GDM1 (cell line): ENCODE measurements around the gene PSG1.
"Not testable (repeated sequence)": the region's sequence is repeated elsewhere in the genome, so short reads cannot be mapped to it uniquely, and the experiment has no call there.

ENCODE experiments used
- DNase-seq: peaks from one replicate; lab custom pipeline; 2025; lab: John Stamatoyannopoulos, UW

The PSG1 gene

DNA sequence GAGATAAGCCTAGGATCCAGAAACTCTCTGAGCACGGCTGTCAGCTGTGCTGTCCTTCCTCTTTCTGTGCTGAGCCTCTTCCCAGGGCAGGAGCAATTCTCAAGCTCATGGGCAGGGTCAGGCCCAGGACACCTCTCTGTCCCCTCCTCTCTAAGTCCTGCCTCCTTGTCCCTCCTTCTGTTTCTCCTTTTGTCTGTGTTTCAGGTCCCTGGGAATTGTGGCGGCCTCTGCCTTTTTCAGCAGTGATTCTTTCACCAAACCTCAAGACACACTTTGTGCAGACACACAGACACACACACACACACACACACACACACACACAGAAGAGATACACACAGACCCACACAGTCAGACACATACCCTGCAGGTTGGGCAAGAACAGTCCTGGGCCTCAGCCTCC, at the start of gene PSG1:
TSS of gene PSG1 (minus strand) at position 101 of the 400 bp plus-strand sequence. CDS start 132 bp downstream, outside the sequence.
- no peak for DNase-seq

DNA sequence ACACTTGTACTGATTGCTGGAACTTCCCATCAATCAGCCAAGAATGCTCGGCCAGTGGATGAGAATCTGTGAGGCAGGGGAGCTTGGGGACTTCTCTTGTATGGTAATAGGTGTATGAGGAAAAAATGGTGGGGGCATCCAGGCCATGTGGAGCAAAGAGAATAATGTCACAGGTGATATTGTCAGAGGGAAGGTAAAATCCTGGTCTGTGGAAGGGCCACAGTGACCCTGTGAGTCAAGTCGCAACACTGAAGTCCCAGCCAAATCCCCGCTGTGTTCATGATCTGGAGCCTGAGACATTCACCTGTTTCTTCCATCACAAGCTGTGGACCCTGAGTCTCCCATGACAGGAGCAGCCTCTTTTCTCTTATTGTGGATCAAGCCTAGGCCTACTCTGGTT, 49.4 kb upstream of the PSG1 start:
- DNase-seq: no peak

DNA sequence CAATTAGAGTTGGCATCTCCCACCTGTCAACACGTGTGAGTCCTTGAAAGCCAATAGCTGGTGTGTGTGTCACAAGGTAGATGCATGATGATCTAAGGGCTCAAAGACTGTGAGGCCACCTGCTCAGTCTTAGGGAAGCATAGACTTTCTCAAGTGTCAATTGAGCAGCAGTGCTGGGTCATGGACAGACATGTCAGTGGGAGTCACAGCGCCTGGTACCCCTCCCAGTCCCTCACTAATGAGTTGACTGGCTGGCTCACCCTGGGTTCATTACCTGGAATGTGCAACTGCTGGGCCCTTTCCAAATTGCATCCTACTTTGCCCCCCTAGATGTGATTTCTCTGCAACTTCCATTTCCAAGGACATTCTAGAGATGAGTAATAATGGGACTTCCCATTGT, 47.3 kb upstream of the PSG1 start:
- no peak for DNase-seq

DNA sequence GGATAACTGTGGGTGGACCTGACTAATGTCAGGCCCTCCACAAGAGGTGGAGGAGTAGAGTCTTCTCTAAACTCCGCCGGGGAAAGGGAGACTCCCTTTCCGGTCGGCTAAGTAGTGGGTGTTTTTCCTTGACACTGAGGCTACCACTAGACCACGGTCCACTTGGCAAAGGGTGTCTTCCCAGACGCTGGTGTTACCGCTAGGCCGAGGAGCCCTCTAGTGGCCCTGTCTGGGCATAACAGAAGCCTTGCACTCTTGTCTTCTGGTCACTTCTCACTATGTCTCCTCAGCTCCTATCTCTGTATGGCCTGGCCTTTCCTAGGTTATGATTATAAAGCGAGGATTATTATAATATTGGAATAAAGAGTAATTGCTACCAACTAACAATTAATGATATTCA, 43.6 kb upstream of the PSG1 start:
- not testable (repeated sequence) for DNase-seq

DNA sequence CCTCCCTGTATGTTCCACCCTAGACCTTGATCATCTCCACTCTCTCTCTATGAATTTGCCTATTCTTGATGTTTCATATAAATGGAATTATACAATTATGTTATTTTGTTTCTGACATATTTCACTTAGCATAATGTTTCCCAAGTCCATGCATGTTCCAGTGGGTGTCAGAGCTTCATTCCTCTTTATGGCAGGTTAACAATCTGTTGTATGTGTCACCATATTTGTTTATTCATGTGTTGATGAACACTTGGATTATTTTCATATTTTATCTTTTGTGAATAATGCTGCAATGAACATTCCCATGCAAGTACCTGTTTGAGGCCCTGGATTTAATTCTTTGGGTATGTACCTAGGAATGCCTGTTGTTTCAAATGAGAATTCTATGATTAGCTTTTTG, 41.5 kb upstream of the PSG1 start:
- DNase-seq: not testable (repeated sequence)

DNA sequence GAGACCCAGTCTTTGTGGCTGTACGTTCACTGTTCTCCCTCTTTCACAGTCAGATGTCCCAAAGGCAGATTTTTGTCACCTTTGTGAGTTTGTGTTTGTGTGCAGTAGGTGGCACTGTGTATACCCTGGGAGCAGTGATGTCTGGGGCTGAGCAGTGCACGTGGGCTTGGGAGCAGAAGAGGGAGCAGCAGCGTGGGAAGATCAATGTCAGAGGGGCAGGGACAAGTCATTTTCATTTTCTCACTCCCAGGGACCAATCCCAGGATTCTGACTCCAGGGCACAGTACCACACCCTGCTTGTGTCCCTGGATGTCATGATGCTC, 40.2 kb upstream of the PSG1 start:
- DNase-seq: no peak

DNA sequence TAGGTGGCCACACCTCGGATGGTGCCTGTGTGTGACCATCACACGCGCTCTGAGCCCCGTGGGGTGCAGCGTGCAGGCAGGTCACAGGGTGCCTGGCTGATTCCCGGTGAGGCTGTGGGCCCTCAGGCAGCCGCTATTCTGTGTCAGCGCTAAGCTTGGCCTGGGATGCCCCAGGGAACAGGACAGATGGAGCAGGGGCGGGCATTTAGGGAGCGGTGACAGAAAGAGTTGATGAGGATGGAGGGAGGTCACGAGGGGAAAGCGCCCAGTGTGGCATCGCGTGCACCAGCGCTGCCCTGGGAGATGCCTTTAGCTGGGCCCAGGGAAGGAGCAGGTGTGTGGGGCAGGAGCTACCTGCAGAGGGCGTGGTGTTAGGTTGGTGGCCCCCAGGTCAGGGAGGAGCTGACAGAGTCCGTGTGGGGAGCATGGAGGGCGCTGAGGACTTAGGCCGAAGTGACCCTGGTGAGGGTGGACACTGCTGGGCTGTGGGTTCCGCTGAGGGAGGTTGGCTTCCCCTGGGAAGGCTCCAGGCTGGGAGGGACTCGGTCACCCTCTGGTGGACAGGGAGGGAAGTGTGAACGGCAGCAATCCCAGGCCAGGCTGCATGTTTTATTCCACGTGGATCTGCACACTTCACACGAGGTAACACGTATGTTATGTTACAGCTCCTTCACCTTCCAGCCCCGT, 39.7 kb upstream of the PSG1 start:
- DNase-seq: not testable (repeated sequence)

DNA sequence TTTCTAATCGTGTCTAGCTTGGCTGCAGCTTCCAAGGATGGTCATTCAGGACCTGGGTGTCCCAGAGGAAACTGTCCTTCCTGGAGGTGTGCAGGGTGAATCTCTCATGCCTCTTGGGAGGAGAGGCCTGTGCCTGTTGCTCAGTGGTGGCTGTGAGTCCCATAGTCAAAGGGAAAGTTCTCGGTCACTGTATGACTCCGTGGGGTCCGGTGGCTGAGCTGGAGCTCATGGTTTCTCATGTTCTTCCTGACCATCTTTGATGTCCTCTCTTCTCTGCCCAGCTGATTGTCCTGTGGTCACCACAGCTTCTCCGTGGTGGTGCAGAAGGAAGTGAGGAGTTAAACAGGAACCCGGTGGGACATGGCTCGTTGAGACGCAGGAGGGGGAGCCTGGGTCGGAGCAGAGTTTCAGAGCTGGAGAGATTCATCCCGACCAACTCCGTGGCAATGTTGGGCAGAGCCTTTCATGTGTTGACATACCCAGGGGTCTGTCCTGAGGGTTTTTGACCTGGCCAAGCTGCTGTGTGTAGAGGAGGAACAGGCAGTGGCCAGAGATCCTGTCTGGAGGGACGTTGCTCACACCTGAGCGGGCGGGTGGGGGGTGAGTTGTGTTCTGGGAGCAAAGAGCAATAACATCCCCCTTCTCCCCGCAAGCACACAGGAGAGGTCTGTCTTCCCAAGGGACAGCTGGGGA, 39.0 kb upstream of the PSG1 start:
- not testable (repeated sequence) for DNase-seq

DNA sequence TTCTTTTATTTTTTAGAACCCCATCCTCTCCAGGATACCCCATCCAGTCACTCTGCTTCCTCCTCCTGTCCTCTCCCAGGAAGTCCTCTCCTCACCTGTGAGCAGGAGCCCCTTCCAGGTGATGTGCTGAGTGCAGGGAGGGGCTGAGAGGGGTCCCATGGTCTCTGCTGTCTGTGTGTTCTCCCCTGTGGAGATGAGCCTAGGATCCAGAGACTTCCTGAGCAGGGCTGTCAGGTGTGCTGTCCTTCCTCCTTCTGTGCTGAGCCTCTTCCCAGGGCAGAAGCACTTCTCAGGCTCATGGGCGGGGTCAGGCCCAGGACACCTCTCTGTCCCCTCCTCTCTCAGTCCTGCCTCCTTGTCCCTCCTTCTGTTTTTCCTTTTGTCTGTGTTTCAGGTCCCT, 38.1 kb upstream of the PSG1 start, which contains the start of gene PSG6:
TSS of gene PSG6 (minus strand) at position 261 of the 400 bp plus-strand sequence. CDS start at position 159, 102 bp downstream.
- DNase-seq: not testable (repeated sequence)

DNA sequence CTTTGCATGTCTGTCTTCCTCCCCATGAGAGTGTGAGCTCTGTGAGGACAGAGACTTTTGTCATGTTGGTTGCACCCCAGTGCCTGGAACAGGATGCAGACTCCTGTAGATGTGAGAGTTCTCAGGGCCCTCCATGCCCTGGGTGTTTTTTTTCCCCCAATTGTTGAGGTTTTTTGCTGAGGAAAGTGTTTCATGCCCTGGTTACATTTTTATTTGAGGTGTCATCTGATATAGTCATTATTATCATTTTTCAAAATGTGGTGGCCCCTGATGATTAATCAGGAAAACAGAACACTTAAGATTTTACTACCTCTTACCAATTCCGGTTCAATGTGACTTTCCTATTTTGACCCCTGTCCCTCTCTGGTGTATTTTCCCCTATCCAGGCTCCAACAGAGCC, 37.4 kb upstream of the PSG1 start:
- not testable (repeated sequence) for DNase-seq

DNA sequence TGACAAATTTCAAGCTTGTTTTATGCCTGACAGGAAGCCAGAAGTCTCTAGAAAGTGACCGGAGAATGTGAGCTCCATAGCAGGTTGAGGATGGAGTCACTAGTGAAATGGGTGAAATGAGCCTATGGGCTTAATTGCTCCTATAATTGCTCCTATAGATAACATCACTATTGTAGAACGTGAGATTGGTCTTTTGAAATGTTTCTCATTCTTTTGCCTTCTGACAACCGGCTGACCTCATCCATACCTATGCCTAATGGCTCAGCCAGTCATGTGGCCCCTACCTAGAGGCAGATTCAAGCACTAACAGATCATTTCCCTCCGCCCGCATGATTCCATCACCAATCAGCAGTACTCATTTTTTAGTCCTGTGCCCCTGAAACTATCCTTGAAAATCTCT, 34.0 kb upstream of the PSG1 start:
- DNase-seq: not testable (repeated sequence)

DNA sequence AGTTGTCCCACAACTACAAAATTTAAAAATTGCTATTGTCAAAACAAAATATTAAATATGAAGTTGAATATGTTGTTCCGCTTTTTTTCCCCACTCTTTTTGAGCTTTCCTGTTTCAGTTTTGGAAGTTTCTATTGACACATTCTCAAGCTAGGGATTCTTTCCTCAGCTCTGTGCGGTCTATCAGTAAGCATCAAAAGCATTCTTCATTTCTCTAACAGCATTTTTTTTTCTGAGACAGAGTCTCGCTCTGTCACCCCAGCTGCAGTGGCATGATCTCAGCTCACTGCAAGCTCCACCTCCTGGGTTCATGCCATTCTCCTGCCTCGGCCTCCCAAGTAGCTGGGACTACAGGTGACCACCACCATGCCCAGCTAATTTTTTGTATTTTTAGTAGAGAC, 33.4 kb upstream of the PSG1 start:
- DNase-seq: not testable (repeated sequence)

DNA sequence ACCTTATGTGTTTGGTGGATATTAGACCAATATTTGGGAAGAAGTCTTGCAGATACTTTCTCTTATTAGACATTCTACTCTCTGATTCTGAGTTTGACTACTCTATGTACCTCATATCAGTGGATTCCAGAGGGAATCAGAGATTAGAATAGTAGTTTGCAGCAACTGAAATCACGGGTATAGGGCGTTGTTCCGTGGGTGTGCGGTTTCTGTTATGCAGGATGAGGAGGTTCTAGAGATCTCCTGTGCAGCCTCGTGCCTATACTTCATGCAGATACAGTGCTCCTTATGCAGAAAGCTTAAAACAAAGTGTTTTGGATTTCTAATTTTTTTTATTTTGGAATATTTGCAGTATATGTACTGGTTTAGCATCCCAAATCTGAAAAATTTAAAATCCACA, 32.2 kb upstream of the PSG1 start:
- not testable (repeated sequence) for DNase-seq

DNA sequence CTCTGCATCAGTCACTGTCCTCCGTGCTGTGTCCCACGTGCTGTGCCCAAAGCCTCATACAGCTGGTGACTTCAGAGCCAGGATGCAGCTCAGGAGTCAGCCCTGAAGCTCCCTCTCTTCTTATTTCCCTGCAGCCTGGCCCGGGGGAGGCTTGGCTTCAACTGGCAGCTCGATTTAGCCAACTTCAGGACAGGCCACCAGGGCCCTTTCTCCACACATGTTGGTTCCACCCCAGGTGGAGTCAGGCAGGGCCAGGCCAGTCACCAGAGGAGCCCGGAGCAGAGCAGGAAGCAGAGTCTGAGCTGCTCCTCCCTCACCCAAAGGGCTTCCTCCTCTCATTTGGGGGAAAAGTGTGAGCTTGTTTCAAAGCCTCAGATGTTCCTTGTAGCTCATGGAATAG, 26.6 kb upstream of the PSG1 start:
- not testable (repeated sequence) for DNase-seq

DNA sequence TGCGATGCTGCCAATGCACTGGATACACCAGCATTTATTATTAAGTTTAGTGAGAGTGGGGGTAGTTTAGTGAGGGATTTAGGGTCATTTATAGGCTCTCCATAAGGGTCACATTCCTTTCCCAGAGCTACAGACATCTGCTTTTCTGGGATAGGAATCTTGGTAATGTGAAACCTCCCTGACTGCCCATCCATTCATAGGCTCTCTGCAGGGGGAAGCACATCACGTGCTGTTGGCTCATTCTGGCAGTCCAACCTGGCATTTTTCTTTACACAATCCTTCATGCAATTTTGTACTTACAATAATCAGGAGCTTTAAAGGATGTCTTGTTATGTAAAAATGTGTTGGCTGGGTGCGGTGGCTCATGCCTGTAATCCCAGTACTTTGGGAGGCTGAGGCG, 21.0 kb upstream of the PSG1 start:
- DNase-seq: not testable (repeated sequence)

DNA sequence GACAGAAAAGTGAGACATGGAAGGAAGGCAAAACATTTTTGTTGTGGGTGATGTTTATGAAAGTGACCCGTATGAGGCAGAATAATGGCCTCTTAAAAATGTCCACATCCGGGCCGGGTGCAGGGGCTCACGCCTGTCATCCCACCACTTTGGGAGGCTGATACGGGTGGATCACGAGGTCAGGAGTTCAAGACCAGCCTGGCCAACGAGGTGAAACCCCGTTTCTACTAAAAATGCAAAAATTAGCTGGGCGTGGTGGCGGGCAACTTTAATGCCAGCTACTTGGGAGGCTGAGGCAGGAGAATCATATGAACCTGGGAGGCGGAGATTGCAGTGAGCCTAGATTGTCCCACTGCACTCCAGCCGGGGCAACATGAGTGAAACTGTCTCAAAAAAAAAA, 20.2 kb upstream of the PSG1 start:
- not testable (repeated sequence) for DNase-seq

DNA sequence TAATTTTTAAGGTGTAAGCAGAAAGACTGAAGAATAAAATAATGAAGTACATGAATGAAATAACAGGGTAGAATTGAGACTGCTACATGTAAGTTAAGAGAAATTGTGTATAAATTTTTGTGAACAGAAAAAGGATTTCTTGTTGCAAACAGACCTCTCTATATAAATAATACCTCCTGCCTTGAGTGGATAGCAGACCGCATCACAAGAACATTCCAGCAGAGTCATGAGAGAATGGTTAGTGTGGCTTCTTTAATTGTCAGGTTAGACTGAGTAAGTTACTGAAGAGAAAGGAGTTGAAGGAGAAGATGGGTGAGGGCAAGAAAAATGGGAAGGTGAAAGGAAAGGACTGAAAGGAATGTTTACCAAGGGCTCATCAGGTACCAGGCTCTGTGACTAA, 19.6 kb upstream of the PSG1 start:
- not testable (repeated sequence) for DNase-seq

DNA sequence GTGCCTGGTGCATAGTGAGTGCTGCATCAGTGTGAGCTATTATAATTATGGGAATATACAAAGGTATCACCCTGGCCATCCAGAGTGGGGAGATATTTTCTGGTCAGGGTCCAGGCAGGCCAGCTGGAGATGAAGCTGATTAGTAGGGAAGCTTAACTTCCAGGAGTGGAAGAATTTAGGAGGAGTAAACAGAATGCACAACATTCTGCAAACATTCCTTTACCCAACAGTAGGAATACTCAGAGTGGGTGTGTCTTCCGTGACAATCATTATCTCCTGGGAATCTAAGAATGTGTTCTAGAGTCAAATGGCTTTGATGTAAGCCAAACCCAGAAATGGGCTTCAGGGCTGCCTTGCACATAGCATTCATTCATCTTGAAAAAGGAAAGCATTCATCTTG, 19.1 kb upstream of the PSG1 start:
- not testable (repeated sequence) for DNase-seq

DNA sequence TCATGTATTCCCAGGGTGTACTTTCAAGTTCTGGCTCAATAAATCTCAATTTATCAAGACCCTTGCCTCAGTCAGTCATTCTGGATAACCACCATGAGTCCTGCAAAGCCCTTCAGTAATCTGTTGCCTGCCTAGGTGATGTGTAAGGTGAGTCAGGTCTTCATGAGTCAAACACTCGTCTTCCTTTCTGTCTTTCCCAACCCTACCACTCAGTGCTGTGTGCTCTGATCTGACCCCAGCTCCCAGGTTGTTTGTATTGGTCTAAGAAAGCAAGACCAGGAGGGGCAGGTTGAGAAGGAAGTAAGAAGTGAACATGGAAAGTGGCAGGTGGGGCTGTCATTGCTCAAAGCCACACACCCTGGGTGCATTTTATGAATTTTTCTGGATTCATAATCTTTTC, 18.2 kb upstream of the PSG1 start:
- not testable (repeated sequence) for DNase-seq

DNA sequence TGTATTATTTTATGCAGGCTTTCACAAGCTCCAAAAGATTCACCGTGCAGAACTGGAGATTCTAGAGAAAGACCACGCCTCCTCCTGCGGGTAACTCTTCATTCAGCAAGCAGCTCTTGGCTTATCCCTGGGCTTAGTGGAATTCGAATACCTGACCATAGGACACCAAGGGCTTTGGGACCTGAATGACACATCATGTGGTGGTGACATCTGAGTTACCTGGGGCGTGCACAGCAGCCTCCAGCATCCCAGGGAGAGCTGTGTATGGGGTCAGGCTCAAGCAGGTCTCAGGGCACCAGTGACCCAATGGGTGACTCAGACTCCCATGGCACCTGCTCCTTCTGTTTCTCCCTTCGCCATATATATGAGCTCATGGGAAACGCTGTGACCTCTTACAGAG, 10.9 kb upstream of the PSG1 start:
- DNase-seq: not testable (repeated sequence)

DNA sequence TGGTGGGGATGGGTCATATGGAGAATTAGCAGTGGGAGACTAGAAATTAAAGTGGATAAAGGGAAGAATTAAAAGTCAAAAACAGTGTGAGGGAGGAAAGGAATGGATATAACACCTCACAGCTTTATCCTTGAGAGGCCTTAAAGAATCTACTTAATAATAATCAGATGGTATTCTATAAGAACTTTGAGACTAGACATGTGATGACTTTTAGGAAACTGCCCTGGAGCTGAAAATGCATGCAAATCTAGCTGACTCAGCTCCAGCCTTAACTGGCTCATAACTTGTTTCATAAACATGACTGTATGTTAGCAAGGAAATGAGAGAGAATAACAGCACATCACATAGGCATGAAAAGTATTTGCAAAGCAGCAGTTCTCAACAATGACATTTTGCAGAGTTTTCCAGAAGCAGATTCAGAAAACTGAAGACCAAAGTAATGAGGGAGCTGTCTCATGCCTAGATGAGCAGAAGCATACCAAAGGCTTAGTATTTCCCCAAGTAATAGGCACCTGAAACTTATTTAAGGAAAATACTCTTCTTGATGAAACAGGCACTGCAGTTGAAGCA, 8.4 kb upstream of the PSG1 start:
- DNase-seq: not testable (repeated sequence)

DNA sequence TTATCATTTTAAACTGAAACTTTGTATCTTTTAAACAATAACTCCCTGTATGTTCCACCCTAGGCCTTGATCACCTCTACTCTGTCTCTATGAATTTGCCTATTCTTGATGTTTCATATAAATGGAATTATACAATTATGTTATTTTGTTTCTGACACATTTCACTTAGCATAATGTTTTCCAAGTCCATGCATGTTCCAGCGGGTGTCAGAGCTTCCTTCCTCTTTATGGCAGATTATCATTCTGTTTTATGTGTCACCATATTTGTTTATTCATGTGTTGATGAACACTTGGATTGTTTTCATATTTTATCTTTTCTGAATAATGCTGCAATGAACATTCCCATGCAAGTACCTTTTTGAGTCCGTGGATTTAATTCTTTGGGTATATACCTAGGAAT, 3.2 kb upstream of the PSG1 start:
- DNase-seq: not testable (repeated sequence)

DNA sequence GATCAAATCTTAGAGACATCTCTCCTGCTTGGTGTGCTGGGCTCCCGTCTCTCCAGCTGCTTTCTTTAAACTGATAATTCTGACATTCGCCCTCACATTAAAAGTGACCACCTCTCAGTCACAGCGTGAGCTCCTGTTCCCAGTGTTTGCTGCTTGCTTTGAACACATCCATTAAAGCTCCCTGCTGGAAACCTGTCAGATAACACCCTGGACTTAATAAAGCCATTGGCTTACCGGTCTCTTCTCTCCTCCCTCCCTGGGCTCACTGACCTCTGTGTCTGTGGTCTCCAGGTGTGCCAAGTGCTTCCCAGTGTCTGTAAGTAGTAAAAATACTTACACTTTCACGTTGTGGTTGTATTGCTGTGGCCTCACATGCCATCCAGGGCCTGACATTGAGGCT, 2.5 kb upstream of the PSG1 start:
- DNase-seq: not testable (repeated sequence)
